Ishikawa (cell line): ENCODE measurements around the gene KIFC1.

Source experiments
- RAD21 ChIP-seq: IDR thresholded peaks from 2 replicates; pipeline ENCODE4 v1.6.1; 2012; ENCODE audit warnings: low read depth
- TAF1 ChIP-seq: IDR thresholded peaks from 2 replicates; pipeline ENCODE4 v1.6.1; 2012; ENCODE audit warnings: low read depth, mild to moderate bottlenecking
- TEAD4 ChIP-seq: IDR thresholded peaks from 2 replicates; pipeline ENCODE4 v1.6.1; 2012

DNA sequence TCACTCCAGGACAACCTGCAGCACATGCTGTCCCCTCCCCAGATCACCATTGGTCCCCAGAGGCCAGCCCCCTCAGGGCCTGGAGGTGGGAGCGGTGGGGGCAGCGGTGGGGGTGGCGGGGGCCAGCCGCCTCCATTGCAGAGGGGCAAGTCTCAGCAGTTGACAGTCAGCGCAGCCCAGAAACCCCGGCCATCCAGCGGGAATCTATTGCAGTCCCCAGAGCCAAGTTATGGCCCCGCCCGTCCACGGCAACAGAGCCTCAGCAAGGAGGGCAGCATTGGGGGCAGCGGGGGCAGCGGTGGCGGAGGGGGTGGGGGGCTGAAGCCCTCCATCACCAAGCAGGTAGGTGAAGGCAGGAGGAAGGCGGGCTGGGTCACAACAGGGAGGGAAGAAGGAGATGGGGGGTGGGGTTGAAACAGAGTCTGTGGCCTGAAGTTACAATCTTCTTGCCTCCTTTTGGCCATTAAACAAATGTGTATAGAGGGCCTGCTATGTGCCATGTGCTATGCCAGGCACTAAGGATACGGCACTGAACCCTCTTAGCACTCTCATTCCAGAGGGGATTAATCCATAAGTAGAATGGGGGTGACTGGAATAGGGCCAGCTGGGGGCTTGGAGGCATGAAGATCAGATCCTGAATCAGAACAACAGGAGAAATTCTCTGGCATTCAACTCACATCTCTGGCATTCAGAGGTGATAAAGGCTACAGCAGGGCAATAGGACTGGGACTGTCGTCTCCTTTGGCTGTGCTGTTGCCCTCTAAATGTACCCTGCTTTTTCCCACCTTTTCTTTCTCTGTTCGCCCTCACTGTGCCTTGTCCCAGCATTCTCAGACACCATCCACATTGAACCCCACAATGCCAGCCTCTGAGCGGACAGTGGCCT, 52.2 kb downstream of the KIFC1 start:
- no peak for TF ChIP-seq RAD21
- TF ChIP-seq TEAD4, result no peak
- no peak for TF ChIP-seq TAF1
